Nucleus accumbens (tissue), 56 donors: Measurements from ENCODE around the gene CYTIP.
"Not testable (repeated sequence)": the region's sequence is repeated elsewhere in the genome, so short reads cannot be mapped to it uniquely, and the experiment has no call there.

Source experiments
- DNase-seq, 56 donors: peaks; one replicate each; lab custom pipeline; 2025; lab: John Stamatoyannopoulos, UW

Gene CYTIP

DNA sequence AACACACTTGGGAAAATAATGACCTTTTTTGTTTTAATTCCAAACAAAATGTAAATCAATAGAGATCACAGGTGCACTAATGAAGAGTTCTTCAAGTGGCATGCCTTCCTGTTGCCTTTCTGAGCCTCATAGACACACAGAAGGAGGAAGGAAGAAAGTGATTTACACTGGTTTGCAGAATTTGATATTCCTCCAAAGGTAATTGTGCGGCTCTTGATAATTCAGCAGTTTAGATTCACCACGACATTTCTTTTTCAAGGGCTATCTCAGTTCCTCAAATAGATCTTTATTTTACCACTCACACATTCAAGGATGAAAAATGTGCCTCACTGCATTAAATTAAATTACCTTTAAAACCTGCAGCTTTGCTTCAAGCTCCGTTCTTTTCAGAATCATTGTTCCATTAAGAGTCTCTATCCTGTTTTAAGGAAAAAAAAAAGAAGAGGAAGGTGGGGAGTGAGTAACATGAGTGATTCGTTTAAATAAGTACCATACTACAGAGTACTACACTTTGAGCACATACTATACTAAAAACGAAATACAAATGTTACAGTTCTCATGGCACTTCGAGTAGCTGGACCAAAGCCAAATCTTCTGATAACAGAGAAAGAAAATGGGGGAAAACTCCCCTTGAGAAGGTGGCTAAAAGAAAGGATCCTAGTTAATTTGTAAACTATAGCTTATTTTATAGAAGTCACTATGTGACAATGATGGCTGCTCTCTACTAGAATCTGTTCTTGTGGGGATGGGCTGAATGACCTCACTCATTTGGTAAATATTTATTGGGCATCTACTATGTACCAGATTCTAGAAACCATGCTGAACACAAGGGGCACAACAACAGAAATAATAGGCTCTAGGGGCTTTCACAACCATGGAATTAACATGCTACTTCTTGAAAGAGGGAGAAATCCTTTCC, 16.6 kb downstream of the CYTIP start:
- no peak for DNase-seq

DNA sequence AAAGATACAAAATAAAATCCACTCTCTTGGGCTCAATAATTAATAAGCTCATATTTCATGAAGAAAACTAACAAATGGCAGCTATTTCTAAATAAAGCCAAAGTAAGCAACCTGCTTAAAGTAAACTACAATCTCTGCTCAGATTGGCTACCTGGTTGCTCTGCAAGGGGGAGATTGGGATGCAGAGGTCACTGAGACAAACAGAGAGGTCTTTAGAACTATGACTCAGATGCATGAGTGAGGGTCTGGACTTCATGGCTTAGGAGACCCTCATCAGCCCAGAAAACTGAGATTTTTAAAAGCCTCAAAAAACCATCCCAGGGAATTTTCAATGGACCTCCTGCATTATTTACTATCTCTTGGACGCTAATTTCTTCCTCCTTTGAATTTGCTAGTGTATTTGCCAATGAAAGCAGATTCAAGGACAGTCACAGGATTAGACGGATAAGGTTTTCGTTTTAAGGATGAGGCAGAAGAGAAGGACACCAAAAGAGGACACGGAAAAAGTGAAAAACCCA, 17.4 kb downstream of the CYTIP start:
- DNase-seq, result no peak

DNA sequence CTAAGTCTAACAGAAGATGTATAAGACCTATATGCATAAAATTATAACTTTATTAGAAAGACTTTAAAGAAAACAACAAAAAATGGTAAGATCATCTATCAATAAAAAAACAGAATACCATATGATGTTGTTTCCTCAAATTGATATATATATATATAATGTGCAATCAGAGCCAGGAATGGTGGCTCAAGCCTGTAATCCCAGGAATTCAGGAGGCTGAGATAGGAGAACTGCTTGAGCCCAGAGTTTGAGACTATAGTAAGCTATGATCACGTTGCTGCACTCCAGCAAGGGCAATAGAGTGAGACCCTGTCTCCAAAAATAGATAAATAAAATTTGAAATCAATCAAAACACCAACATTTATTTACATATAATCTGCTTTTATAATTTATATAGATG, 19.5 kb downstream of the CYTIP start:
- no peak for DNase-seq

DNA sequence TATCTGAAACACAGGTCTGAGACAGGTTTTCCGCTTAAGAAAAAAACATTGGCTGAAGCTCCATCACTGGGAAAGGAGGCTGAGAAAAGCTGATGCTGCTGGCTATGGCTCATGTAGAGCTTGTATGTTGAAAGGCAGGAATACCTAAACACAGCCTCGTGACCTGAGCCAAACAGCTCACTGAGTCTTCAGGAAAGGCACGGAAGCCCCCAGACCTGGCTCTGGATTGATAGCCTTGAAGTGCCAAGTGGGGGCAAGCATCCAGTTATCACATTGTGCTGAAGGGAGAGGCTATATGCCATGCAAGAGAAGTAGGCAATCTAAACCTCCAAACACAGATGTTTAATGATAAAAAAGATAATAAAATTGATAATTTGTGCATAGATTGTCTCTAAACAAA, 21.9 kb downstream of the CYTIP start:
- no peak for DNase-seq

DNA sequence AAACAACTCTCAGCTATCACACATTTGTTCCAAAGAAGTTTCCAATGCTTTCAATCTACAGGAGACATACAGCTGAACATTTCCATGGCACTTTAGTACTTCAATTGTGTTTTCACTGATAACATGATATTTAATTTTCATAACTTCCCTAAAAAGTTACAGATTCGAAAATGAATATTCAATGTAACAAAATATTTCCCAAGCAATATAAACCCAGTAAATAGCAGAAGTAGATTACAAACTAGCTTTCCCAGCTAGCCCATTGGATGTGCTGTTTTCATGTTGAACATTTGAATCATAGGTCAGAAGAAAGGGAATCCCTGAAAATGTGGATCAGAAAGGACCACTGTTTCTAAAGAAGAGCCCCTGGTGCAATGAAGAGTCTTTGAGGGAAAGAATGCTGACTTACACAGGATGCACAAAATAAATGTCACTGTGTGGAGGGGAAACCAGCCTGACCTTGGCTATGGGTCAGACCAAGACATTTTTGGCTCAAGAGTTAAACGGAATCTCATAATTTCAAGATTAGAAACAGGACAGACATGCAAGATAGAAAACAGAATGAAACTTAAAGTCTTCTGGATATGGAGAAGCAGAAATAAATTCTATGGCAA, 22.5 kb downstream of the CYTIP start:
- no peak for DNase-seq

DNA sequence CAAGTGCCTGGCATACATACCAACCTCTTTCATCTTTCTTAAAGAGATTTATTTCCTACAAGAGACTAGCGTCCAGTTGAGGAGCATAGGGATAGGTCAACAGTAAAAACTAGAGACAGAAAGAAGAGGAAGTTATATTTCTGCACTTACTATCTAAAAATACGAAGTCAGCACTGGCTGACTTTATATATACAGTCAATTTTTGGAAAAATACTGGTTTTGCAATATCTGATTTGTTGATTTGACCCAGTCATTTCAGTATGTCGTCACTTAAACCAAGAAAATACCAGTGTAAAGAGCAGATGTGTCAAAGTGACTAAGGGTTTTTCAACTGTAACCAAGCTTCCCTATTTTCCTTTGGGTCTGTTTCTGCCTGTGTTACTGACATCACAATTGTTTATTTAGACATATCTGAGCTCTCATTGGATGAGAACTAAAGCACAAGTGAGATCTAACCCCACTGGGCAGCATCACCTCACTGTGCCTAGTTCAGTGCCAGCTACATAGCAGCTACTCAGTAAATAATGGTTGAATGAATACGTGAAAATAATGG, 23.0 kb downstream of the CYTIP start:
- no peak for DNase-seq

DNA sequence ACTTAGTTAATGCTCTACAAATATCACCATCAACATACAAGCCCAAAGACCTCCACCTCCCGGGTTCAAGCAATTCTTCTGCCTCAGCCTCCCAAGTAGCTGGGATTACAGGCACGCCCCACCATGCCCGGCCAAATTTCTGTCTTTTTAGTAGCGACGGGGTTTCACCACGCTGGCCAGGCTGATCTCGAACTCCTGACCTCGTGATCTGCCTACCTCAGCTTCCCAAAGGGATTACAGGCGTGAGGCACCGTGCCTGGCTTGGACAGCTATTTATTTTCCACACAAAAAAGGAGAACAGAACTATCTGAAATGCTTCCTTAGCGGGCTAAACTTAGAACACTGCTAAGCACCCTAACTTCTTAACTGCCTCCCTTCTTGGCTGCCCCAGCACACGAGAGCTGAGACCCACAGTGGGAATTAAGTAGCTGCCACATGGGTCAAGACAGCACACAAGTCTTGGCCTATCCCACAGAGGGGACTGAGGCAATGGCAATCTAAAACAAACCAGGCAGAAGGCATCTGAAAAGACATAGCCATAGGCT, 24.8 kb downstream of the CYTIP start:
- no peak for DNase-seq

DNA sequence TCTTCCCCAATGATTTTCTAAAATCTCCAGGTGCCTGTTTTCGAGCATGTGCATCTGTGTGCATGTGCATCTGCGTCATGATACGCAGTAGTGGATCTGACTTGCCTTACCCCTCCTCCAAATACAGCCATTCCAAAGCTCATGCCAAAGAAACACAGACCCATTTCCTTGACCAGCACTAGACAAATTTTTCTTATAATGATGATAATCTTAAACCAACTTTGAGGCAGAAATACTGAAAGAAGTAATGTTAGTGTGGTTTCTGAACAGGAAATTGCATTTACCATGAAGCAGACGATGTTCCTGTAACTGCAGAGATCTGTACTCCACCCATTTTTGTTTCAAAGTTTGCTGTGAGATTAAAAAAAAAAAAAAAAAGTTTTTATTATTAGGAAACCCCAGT, 25.6 kb downstream of the CYTIP start:
- no peak for DNase-seq

DNA sequence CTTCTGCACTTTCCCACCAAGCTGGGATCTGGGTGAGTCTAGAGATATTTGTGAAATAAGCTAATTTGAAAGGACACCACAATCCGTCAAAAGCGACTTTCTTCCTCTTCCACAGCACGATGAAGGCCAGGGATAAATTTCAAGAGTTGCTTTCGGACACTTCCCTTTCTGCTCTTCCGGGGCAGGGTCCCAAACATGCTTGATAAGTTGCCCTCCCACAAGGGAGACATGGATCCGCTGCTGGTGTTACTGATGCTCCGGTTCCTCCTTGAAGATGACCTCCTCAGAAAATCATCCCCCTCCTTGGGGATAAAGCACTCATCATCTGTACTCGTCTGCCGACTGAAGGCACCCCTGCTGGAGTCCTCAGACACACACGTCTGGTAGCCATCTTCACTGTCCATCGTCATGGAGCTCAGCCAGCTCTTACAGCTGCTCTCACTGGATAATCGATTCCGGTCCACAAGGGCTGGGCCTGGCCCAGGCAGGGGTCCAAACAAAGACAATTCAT, 28.2 kb downstream of the CYTIP start:
- peak in 1 of 56 donors; percentile 10 for DNase-seq

DNA sequence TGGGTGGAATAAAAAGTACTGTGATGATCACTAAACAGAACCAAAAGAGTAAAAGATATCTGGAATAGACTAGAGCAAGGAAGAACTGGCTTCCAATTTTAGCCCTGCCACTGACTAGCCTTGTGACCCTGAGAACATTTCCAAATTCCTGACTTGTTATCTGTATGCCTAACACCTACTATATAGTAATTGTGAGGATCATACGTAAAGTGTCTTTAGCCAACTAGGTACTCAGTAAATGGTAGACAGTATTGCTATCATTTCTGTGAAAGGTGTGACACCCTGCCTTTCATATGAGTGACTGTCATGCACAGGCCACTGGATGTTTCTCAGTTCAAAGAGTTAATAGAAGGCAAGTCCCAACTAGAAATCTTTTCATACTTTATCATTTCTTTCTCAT, 29.8 kb downstream of the CYTIP start:
- no peak for DNase-seq

DNA sequence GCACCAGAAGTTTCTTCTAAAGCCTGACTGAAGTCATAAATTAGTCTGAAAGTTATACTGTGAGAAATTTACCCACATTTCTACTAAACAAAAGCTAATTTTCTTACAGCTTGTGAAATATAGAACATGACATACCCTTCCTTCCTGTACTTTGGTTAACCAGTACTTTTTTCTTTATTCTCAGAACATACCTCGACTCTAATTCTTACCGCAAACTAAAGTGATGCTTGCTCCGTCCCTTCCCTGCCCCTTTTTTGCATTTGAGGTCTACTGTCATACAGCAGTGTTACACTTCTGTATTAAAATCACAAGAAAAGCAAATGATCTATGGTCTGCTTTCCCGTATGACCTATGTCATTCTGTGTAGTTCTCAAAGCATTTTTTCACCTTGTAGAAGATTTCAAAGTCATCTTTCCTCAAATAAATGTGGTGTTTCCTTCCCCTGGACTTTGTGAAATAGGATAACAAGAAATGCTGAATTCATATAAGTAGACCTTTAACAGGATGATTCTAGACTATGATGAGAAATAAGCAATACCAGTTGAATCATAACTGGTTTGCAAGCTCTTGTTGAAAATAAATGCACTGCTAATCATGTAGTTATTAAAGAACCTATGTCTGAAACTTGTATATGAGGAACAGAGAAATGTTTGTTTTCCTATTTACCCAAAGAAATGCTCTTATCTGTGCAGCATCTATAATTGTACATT, 30.4 kb downstream of the CYTIP start:
- DNase-seq, result no peak

DNA sequence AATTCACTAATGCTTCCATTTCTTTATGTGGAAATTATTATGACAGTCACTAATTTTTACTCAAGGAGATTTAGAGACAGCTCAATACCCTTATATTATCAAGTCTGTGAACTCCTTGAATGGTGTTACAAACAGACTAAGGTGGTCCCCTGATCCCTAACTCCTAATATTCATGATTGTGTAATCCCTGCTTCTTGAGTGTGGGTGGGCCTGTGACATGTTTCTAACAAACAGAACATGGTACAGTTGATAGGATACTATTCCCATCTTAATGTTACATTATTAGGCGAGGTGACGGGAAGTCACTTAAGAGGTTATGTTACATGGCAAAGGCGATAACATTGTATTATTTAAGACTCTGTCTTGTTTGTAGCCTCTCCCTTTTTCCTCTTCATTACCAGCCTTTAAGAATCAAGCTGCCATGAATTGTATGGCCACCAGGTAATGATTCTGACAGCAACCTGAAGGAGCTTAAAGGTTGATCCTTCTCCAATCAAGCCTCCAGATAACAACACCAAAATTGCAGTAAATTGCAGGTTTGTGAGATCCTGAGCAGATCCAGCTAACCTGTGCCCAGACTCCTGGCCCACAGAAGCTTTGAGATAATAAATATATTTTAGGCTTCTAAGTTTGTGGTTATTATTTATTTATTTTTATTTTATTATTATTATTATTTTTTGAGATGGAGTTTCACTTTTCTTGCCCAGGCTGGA, 32.1 kb downstream of the CYTIP start:
- no peak for DNase-seq

DNA sequence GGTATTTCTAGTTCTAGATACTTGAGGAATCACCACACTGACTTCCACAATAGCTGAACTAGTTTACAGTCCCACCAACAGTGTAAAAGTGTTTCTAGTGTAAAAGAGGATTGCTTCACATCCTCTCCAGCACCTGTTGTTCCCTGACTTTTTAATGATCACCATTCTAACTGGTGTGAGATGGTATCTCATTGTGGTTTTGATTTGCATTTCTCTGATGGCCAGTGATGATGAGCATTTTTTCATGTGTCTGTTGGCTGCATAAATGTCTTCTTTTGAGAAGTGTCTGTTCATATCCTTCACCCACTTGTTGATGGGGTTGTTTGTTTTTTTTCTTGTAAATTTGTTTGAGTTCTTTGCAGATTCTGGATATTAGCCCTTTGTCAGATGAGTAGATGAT, 38.5 kb downstream of the CYTIP start:
- DNase-seq, result not testable (repeated sequence)

DNA sequence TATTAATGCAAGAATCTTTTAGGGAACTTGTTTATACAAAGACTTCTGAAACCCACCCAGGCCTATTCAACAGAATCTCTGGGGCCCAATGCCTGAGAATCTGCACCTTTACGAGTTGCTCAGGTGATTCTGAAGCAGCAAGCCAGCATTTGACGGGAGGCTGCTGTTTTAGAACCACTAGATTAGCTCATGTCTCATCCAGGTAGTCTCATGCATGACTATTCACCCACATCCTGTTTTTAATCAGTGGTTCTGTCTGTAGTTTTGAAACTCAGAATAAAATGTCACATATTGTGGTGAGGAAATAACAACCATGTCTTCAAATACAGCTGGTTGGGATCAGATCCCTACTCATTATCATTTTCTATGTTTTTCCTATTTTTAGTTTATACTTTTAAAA, 39.5 kb downstream of the CYTIP start:
- DNase-seq, result no peak

DNA sequence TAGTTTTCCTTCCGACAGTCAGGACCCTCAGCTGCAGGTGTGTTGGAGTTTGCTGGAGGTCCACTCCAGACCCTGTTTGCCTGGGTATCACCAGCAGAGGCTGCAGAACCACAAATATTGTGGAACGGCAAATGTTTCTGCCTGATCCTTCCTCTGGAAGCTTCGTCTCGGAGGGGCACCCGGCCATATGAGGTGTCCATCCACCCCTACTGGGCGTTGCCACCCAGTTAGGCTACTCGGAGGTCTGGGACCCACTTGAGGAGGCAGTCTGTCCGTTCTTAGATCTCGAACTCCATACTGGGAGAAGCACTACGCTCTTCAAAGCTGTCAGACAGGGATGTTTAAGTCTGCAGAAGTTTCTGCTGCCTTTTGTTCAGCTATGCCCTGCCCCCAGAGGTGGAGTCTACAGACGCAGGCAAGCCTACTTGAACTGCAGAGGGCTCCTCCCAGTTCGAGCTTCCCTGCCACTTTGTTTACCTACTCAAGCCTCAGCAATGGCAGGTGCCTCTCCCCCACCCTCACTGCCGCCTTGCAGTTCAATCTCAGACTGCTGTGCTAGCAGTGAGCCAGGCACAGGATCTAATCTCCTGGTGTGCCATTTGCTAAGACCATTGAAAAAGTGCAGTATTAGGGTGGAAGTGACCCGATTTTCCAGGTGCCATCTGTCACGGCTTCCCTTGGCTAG, 40.9 kb downstream of the CYTIP start:
- DNase-seq, result not testable (repeated sequence)

DNA sequence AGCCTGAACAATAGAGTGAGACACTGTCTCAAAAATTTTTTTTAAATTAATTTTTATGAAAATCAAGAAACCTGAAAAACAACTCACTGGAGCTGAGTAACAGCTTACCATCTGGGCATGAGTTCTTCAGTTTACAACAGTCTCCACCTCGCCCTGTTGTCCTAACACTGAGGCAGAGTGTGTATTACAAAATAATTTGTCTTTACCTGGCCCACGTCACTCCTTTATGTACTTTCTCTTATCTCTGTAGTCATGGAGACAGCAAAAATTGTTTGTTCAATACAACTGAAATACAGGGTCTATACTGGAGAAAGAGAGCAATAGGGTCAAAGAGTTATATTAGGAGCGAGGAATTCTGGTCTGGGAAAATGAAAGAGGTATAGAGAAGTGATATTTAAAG, 48.1 kb downstream of the CYTIP start:
- DNase-seq, result no peak

DNA sequence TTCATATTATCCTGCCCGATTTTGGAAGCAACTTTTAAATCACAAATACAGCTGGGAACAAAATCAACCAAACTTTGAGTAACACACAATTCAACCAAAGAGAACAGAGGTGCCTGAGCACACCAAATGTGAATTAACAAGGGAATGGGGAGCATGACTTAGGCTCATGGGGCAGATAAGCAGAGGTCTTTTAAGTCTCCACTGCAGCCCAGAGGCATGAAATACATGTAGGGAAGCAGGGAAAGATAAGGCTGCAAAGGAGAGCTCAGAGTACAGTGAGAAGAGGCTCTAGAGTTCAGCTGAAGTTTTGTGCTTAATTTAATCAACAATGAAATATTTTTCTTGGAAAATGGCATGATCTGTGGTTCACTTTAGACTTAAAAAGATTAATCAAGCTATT, 49.0 kb downstream of the CYTIP start:
- DNase-seq, result no peak

DNA sequence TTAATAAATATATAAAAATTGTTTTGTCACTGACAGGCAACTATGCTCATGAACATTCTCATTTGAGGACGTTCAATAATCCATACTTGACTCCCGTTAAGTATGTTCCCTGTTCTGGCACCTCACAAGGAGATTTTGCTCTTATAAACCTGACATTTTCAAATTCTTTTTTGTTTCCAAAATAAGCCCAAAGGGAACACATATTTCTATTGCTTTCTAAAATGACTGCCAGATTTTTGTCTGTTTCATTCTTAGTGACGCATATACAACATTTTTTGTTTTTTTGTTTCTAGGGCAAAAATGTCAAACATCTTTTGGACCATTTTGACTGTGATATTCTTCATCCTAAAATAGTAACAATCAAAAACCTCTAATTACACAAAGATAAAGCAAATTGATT, 50.5 kb downstream of the CYTIP start:
- DNase-seq, result no peak

DNA sequence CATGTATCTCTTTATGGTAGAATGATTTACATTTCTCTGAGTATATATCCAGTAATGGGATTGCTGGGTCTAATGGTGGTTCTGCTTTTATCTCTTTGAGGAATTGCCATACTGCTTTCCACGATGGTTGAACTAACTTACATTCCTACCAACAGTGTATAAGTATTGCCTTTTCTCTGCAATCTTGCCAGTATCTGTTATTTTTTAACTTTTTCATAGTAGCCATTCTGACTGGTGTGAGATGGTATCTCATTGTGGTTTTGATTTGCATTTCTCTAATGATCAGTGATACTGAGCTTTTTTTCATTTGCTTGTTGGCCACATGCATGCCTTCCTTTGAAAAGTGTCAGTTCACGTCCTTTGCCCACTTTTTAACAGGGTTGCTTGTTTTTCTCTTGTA, 55.1 kb downstream of the CYTIP start:
- DNase-seq, result no peak
